CD8-positive, alpha-beta memory T cell (primary cell): ENCODE data around the gene KCNQ2. TPM values are rescaled to one million over a fixed set of nuclear protein-coding genes. Genes with fewer than 3 reads are reported as not detected.

Source experiments
- CTCF ChIA-PET: fragments of 350-600 bp; sonication (Branson Sonifier 250); formaldehyde crosslinking; loops from one replicate; lab custom pipeline; 2021; ENCODE audit warnings: antibody characterized with exemption; lab: Charles Lee
- POLR2A ChIA-PET: fragments of 350-600 bp; sonication (Branson Sonifier 250); formaldehyde crosslinking; loops from one replicate; lab custom pipeline; 2021; ENCODE audit warnings: antibody characterized with exemption; lab: Charles Lee
- DNase-seq, 5 donors: peaks; one replicate each; pipeline versions ENCODE4 v3.0.0 to v3.0.0-alpha.2; 2020 to 2022; ENCODE audit warnings: mixed read lengths in 1 of 5
- H3K27ac ChIP-seq: one replicate; pipeline ENCODE4 v1.7.0; 2013; ENCODE audit warnings: low read depth, mild to moderate bottlenecking, low read length, moderate library complexity
- H3K27me3 ChIP-seq: 2 replicates; pipeline ENCODE4 v1.7.0; 2013; ENCODE audit warnings: low read length, mild to moderate bottlenecking; ENCODE audit not compliant: insufficient read depth, poor library complexity, severe bottlenecking
- H3K36me3 ChIP-seq: 2 replicates; pipeline ENCODE4 v1.7.0; 2013; ENCODE audit warnings: mild to moderate bottlenecking, low read length, moderate library complexity; ENCODE audit not compliant: insufficient read depth
- H3K4me1 ChIP-seq: 2 replicates; pipeline ENCODE4 v1.7.0; 2013; ENCODE audit warnings: mild to moderate bottlenecking, low read length, moderate library complexity; ENCODE audit not compliant: insufficient read depth
- H3K4me3 ChIP-seq: 2 replicates; pipeline ENCODE4 v1.7.0; 2013; ENCODE audit warnings: mild to moderate bottlenecking, low read length
- H3K9me3 ChIP-seq: 2 replicates; pipeline ENCODE4 v1.7.0; 2013; ENCODE audit warnings: mild to moderate bottlenecking, low read length
- H3K27ac Mint-ChIP-seq, 8 donors: one replicate each; pipeline ENCODE4 v1.8.0; 2020 to 2021; ENCODE audit warnings: mixed read lengths in 8 of 8, mild to moderate bottlenecking in 6 of 8, inconsistent platforms in 3 of 8, moderate library complexity in 3 of 8
- H3K27me3 Mint-ChIP-seq, 2 donors: one replicate each; pipeline ENCODE4 v1.8.0; 2020 to 2021; ENCODE audit warnings: mixed read lengths in 2 of 2, mild to moderate bottlenecking in 1 of 2, moderate library complexity in 1 of 2
- H3K36me3 Mint-ChIP-seq, 3 donors: one replicate each; pipeline ENCODE4 v1.8.0; 2020 to 2021; ENCODE audit warnings: mixed read lengths in 3 of 3, inconsistent platforms in 1 of 3, mild to moderate bottlenecking in 1 of 3
- H3K4me1 Mint-ChIP-seq, 3 donors: one replicate each; pipeline ENCODE4 v1.8.0; 2020 to 2021; ENCODE audit warnings: mixed read lengths in 3 of 3, inconsistent platforms in 1 of 3, mild to moderate bottlenecking in 1 of 3
- H3K4me3 Mint-ChIP-seq, 7 donors: one replicate each; pipeline ENCODE4 v1.8.0; 2020 to 2021; ENCODE audit warnings: mixed read lengths in 7 of 7, mild to moderate bottlenecking in 6 of 7, moderate library complexity in 4 of 7, inconsistent platforms in 2 of 7
- H3K9me3 Mint-ChIP-seq, 5 donors: one replicate each; pipeline ENCODE4 v1.8.0; 2020 to 2022; ENCODE audit warnings: mixed read lengths in 5 of 5, mild to moderate bottlenecking in 3 of 5, moderate library complexity in 2 of 5, inconsistent platforms in 1 of 5
- polyA plus RNA-seq: library from polyadenylated mRNA; unstranded; fragments of 300-500 nt; fragmentation: Illumina TruSeq; gene quantifications from one replicate; pipeline ENCODE4 v1.2.3, GENCODE V29; 2021
- total RNA-seq, 2 experiments: library from RNA; stranded (reverse); gene quantifications; one replicate each; pipeline ENCODE4 v1.2.3, GENCODE V29; 2021

Gene KCNQ2
- total and polyA plus RNA-seq, 3 experiments from 2014 or later, result not detected

DNA sequence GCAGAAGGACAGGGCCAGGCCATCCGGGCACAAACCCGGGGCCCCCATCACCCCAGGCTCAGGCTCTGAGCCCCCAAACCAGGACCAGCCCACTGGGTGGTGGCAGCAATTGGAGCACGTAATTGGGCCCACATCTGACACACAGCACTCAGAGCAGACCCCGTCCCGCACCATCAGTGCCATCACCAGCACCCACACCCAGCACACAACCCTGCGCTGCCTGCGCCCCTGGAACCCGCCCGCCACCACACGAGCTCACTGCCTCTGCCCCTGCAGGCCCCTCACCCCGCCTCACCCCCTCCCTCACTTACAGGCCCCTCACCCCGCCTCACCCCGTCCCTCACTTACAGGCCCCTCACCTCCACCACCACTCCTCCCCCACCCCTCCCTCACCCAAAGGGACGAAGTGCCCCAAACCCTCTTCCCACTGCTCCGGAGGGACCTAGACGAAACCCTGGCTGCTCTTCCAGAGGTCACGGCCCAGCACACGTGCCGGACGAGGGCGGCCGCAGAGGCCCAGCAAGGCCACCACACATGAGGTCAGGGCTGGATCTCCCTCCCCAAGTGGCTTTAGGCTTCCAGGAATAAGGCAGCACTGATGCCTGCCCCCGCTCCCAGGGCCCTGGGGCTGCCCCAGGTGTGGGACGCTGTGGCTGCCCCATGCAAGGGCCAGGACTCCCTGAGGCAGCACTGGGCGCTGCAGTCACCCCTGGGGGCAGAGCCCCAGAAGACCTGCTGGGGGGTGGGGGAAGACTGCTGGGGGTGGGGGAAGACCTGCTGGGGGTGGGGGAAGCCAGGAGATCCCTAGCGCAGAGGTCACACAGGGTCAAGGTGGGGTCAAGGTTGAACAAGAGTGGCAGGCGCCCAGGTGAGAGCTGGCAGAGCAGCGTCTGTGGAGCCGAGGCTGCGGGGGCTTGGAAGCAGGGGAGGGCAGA, 22.4 kb downstream of the KCNQ2 start:
- no peak overlapping the region for H3K4me3 ChIP-seq
- no peaks in the 10 kb centered on the region for H3K4me1 ChIP-seq
- H3K27ac ChIP-seq, result no peak overlapping the region
- peaks cover 0 to 7% (median 0%) of the 10 kb centered on the region in 3 donors for H3K4me1 Mint-ChIP-seq
- H3K27ac Mint-ChIP-seq, result no peak overlapping the region
- ChIA-PET POLR2A (no interaction called here), CTCF (no interaction called here)
- H3K36me3 Mint-ChIP-seq, result no peaks in the 10 kb centered on the region
- no peaks in the 10 kb centered on the region for H3K9me3 ChIP-seq
- H3K27me3 Mint-ChIP-seq, result peaks cover 19% of the 10 kb centered on the region in 2 donors
- H3K27me3 ChIP-seq, result no peaks in the 10 kb centered on the region
- H3K9me3 Mint-ChIP-seq, result no peaks in the 10 kb centered on the region
- no peak for DNase-seq
- H3K4me3 Mint-ChIP-seq, result no peak overlapping the region
- H3K36me3 ChIP-seq, result no peaks in the 10 kb centered on the region

GRCh38 chr20:63449025-63449424, 23.4 kb downstream of the KCNQ2 start:
- ChIA-PET CTCF (no interaction called here), POLR2A (no interaction called here)
- Histone ChIP-seq H3K4me3 (no peak overlapping the region), H3K27ac (no peak overlapping the region), H3K36me3 (no peaks in the 10 kb centered on the region), H3K27me3 (no peaks in the 10 kb centered on the region), H3K4me1 (no peaks in the 10 kb centered on the region), H3K9me3 (no peaks in the 10 kb centered on the region)
- Mint-ChIP-seq H3K4me3 (no peak overlapping the region), H3K36me3 (no peaks in the 10 kb centered on the region), H3K9me3 (no peaks in the 10 kb centered on the region), H3K27ac (no peak overlapping the region), H3K4me1 (peaks cover 0 to 3% (median 0%) of the 10 kb centered on the region in 3 donors), H3K27me3 (peaks cover 13 to 16% of the 10 kb centered on the region in 2 donors)
- DNase-seq, result no peak

DNA sequence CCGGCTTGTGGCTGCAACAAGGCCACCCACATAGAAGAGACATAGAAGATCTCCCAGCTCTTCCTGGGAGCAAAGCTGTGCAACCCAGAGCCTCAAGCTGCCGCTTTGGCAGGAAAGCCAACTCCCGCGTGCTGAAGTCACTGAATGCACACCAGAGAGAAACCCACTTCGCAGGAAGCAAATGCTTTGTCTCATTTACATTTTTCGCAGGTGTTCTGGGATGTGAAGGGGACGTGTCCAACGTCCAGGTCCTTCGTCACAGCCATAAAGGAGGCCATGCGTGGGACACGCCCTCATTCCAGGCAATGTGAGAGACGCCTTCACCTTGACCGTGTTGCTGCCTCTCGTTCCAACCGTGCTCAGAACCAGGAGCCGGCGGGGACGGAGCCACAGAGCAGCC, 24.4 kb downstream of the KCNQ2 start:
- Mint-ChIP-seq H3K9me3 (peaks cover 0 to 1% (median 0%) of the 10 kb centered on the region in 5 donors), H3K27me3 (peaks cover 10% of the 10 kb centered on the region in 2 donors), H3K4me1 (peaks cover 0 to under 1% (median 0%) of the 10 kb centered on the region in 3 donors), H3K36me3 (no peaks in the 10 kb centered on the region), H3K27ac (no peak overlapping the region), H3K4me3 (no peak overlapping the region)
- POLR2A ChIA-PET, result no interaction called here
- CTCF ChIA-PET, result no interaction called here
- no peak overlapping the region for H3K27ac ChIP-seq
- H3K4me3 ChIP-seq, result no peak overlapping the region
- no peaks in the 10 kb centered on the region for H3K4me1 ChIP-seq
- no peaks in the 10 kb centered on the region for H3K27me3 ChIP-seq
- no peaks in the 10 kb centered on the region for H3K36me3 ChIP-seq
- no peaks in the 10 kb centered on the region for H3K9me3 ChIP-seq
- no peak for DNase-seq

GRCh38 chr20:63447320-63447719, 25.1 kb downstream of the KCNQ2 start:
- Histone ChIP-seq H3K4me1 (peaks cover 2% of the 10 kb centered on the region), H3K4me3 (no peak overlapping the region), H3K27ac (no peak overlapping the region), H3K27me3 (no peaks in the 10 kb centered on the region), H3K9me3 (no peaks in the 10 kb centered on the region), H3K36me3 (no peaks in the 10 kb centered on the region)
- no peak overlapping the region for H3K4me3 Mint-ChIP-seq
- peaks cover 0 to 4% (median 0%) of the 10 kb centered on the region in 5 donors for H3K9me3 Mint-ChIP-seq
- ChIA-PET CTCF (no interaction called here), POLR2A (no interaction called here)
- no peaks in the 10 kb centered on the region for H3K36me3 Mint-ChIP-seq
- peaks cover under 1 to 8% (median 1%) of the 10 kb centered on the region in 3 donors for H3K4me1 Mint-ChIP-seq
- peaks cover 10% of the 10 kb centered on the region in 2 donors for H3K27me3 Mint-ChIP-seq
- no peak for DNase-seq
- peak overlapping the region in 1 of 8 donors; percentile 69 for H3K27ac Mint-ChIP-seq

- Mint-ChIP-seq H3K36me3 (no peaks in the 10 kb centered on the region), H3K4me3 (no peak overlapping the region), H3K27ac (no peak overlapping the region), H3K27me3 (peaks cover 10% of the 10 kb centered on the region in 2 donors), H3K9me3 (peaks cover 0 to 4% (median 0%) of the 10 kb centered on the region in 5 donors), H3K4me1 (peaks cover 9 to 17% (median 9%) of the 10 kb centered on the region in 3 donors)
- H3K36me3 ChIP-seq, result no peaks in the 10 kb centered on the region
- no peaks in the 10 kb centered on the region for H3K27me3 ChIP-seq
- CTCF ChIA-PET, result no interaction called here
- DNase-seq, result no peak
- H3K9me3 ChIP-seq, result no peaks in the 10 kb centered on the region
- H3K27ac ChIP-seq, result no peak overlapping the region
- POLR2A ChIA-PET, result no interaction called here
- H3K4me1 ChIP-seq, result peaks cover 10% of the 10 kb centered on the region
- H3K4me3 ChIP-seq, result no peak overlapping the region
Observed at GRCh38 chr20:63446216-63447024, 26.0 kb downstream of the KCNQ2 start.

- no peaks in the 10 kb centered on the region for H3K27me3 ChIP-seq
- no peak overlapping the region for H3K4me3 ChIP-seq
- no peak overlapping the region for H3K27ac ChIP-seq
- H3K9me3 ChIP-seq, result no peaks in the 10 kb centered on the region
- peaks cover 14 to 22% (median 15%) of the 10 kb centered on the region in 3 donors for H3K4me1 Mint-ChIP-seq
- no peaks in the 10 kb centered on the region for H3K36me3 ChIP-seq
- peaks cover 0 to 4% (median 0%) of the 10 kb centered on the region in 5 donors for H3K9me3 Mint-ChIP-seq
- no peak for DNase-seq
- peaks cover 10% of the 10 kb centered on the region in 2 donors for H3K27me3 Mint-ChIP-seq
- H3K4me1 ChIP-seq, result peaks cover 16% of the 10 kb centered on the region
- ChIA-PET CTCF (no interaction called here), POLR2A (no interaction called here)
- H3K4me3 Mint-ChIP-seq, result no peak overlapping the region
- peak overlapping the region in 1 of 8 donors; percentile 61 for H3K27ac Mint-ChIP-seq
- no peaks in the 10 kb centered on the region for H3K36me3 Mint-ChIP-seq
Observed at GRCh38 chr20:63445075-63445734, 27.2 kb downstream of the KCNQ2 start.

DNA sequence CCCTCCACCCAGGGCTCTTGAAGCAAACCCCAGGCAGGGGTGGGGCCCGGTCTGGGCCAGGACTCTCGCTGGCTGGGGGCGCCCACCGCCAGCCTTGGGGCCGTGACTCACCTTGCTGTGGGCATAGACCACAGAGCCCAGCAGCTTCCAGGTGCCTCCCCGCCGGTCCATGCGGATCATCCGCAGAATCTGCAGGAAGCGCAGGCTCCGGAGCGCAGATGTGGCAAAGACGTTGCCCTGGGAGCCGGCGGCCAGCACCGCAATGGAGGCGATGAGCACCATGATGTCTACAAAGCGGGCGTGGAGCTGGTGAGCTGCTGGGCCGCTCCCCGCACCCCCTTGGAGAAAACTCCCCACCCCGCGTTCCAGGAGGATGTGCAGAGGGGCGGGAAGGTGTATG, 27.9 kb downstream of the KCNQ2 start:
- Histone ChIP-seq H3K36me3 (no peaks in the 10 kb centered on the region), H3K27me3 (no peaks in the 10 kb centered on the region), H3K27ac (no peak overlapping the region), H3K4me1 (peaks cover 16% of the 10 kb centered on the region), H3K9me3 (no peaks in the 10 kb centered on the region), H3K4me3 (no peak overlapping the region)
- H3K27ac Mint-ChIP-seq, result no peak overlapping the region
- POLR2A ChIA-PET, result no interaction called here
- peaks cover 14 to 22% (median 15%) of the 10 kb centered on the region in 3 donors for H3K4me1 Mint-ChIP-seq
- H3K36me3 Mint-ChIP-seq, result no peaks in the 10 kb centered on the region
- H3K4me3 Mint-ChIP-seq, result no peak overlapping the region
- DNase-seq, result no peak
- peaks cover 10% of the 10 kb centered on the region in 2 donors for H3K27me3 Mint-ChIP-seq
- CTCF ChIA-PET, result no interaction called here
- H3K9me3 Mint-ChIP-seq, result peaks cover 0 to 4% (median 0%) of the 10 kb centered on the region in 5 donors
